NOMO-1 treated with dmso at 0.1 percent for 144 hours (cell line): ENCODE data around the gene PTPN20.

Source experiments
- DNase-seq: peaks from one replicate; lab custom pipeline; 2025; ENCODE audit not compliant: unreplicated experiment; lab: John Stamatoyannopoulos, UW

PTPN20 gene

GRCh38 chr10:47019155-47020145 lies 108.2 kb downstream of the PTPN20 start:
- no peak for DNase-seq

GRCh38 chr10:47020471-47020870 lies 109.2 kb downstream of the PTPN20 start:
- DNase-seq, result peak; percentile 77

GRCh38 chr10:47021850-47022249 lies 110.6 kb downstream of the PTPN20 start:
- no peak for DNase-seq

GRCh38 chr10:47022311-47023131 lies 111.3 kb downstream of the PTPN20 start:
- DNase-seq, result no peak

GRCh38 chr10:47023237-47024045 lies 112.2 kb downstream of the PTPN20 start:
- no peak for DNase-seq

- no peak for DNase-seq
Measured at GRCh38 chr10:47024046-47024322, 112.8 kb downstream of the PTPN20 start.

- no peak for DNase-seq
Measured at GRCh38 chr10:47024399-47025252, 113.4 kb downstream of the PTPN20 start.

- DNase-seq, result no peak
Measured at GRCh38 chr10:47025253-47025539, 114.0 kb downstream of the PTPN20 start.

GRCh38 chr10:47025540-47026300 lies 114.5 kb downstream of the PTPN20 start:
- no peak for DNase-seq

- DNase-seq, result no peak
Measured at GRCh38 chr10:47026301-47027107, 115.3 kb downstream of the PTPN20 start.

- DNase-seq, result no peak
Measured at GRCh38 chr10:47027108-47027783, 116.0 kb downstream of the PTPN20 start.

- DNase-seq, result no peak
Measured at GRCh38 chr10:47027784-47028260, 116.6 kb downstream of the PTPN20 start.

- DNase-seq, result no peak
Measured at GRCh38 chr10:47028466-47028865, 117.2 kb downstream of the PTPN20 start.

- no peak for DNase-seq
Measured at GRCh38 chr10:47029181-47030009, 118.2 kb downstream of the PTPN20 start.

- DNase-seq, result no peak
Measured at GRCh38 chr10:47030191-47030703, 119.0 kb downstream of the PTPN20 start.

GRCh38 chr10:47031211-47031900 lies 120.1 kb downstream of the PTPN20 start:
- DNase-seq, result no peak
